Chondrocyte (in vitro differentiated cells): Measurements from ENCODE around the gene LAMP1. TPM values are rescaled to one million over a fixed set of nuclear protein-coding genes. Genes with fewer than 3 reads are reported as not detected.

Source experiments
- DNase-seq: peaks from one replicate; pipeline ENCODE4 v3.0.0; 2021; ENCODE audit warnings: mixed read lengths, low spot score
- H3K27ac Mint-ChIP-seq: one replicate; pipeline ENCODE4 v1.8.0; 2021; ENCODE audit warnings: mild to moderate bottlenecking, moderate library complexity, mixed read lengths; ENCODE audit not compliant: unreplicated experiment
- H3K27me3 Mint-ChIP-seq: 2 replicates; pipeline ENCODE4 v1.8.0; 2021; ENCODE audit warnings: low read depth, mixed read lengths
- H3K36me3 Mint-ChIP-seq: 2 replicates; pipeline ENCODE4 v1.8.0; 2021; ENCODE audit warnings: low read depth, mixed read lengths
- H3K4me1 Mint-ChIP-seq: 2 replicates; pipeline ENCODE4 v1.8.0; 2021; ENCODE audit warnings: low read depth, mild to moderate bottlenecking, mixed read lengths
- H3K4me3 Mint-ChIP-seq: one replicate; pipeline ENCODE4 v1.8.0; 2021; ENCODE audit warnings: mild to moderate bottlenecking, moderate library complexity, mixed read lengths; ENCODE audit not compliant: unreplicated experiment
- H3K9me3 Mint-ChIP-seq: 2 replicates; pipeline ENCODE4 v1.8.0; 2021; ENCODE audit warnings: low read depth, mixed read lengths
- total RNA-seq: library from RNA; stranded (reverse); gene quantifications from 3 replicates; pipeline ENCODE4 v1.2.1, GENCODE V29; 2021
- TF ChIP-seq, protein P1 (sequence below): fragments of 200-600 bp; sonication (generic); IDR thresholded peaks from 2 replicates; pipeline ENCODE4 v1.5.0; 2021; ENCODE audit warnings: antibody characterized with exemption, mild to moderate bottlenecking, moderate library complexity

LAMP1 gene
- total RNA-seq, 1 donor from 2014 or later, result 332 TPM

- no peak overlapping the region for H3K4me3 Mint-ChIP-seq
- peaks cover 18% of the 10 kb centered on the region for H3K27me3 Mint-ChIP-seq
- no peaks in the 10 kb centered on the region for H3K9me3 Mint-ChIP-seq
- peaks cover 19% of the 10 kb centered on the region for H3K4me1 Mint-ChIP-seq
- no peaks in the 10 kb centered on the region for H3K36me3 Mint-ChIP-seq
- no peak for DNase-seq
- peak overlapping the region; percentile 36 for H3K27ac Mint-ChIP-seq
- TF ChIP-seq, protein P1, sequence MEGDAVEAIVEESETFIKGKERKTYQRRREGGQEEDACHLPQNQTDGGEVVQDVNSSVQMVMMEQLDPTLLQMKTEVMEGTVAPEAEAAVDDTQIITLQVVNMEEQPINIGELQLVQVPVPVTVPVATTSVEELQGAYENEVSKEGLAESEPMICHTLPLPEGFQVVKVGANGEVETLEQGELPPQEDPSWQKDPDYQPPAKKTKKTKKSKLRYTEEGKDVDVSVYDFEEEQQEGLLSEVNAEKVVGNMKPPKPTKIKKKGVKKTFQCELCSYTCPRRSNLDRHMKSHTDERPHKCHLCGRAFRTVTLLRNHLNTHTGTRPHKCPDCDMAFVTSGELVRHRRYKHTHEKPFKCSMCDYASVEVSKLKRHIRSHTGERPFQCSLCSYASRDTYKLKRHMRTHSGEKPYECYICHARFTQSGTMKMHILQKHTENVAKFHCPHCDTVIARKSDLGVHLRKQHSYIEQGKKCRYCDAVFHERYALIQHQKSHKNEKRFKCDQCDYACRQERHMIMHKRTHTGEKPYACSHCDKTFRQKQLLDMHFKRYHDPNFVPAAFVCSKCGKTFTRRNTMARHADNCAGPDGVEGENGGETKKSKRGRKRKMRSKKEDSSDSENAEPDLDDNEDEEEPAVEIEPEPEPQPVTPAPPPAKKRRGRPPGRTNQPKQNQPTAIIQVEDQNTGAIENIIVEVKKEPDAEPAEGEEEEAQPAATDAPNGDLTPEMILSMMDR, result no peak
These were observed 5.9 kb upstream of the LAMP1 start for GRCh38 chr13:113291129-113291528.

DNA sequence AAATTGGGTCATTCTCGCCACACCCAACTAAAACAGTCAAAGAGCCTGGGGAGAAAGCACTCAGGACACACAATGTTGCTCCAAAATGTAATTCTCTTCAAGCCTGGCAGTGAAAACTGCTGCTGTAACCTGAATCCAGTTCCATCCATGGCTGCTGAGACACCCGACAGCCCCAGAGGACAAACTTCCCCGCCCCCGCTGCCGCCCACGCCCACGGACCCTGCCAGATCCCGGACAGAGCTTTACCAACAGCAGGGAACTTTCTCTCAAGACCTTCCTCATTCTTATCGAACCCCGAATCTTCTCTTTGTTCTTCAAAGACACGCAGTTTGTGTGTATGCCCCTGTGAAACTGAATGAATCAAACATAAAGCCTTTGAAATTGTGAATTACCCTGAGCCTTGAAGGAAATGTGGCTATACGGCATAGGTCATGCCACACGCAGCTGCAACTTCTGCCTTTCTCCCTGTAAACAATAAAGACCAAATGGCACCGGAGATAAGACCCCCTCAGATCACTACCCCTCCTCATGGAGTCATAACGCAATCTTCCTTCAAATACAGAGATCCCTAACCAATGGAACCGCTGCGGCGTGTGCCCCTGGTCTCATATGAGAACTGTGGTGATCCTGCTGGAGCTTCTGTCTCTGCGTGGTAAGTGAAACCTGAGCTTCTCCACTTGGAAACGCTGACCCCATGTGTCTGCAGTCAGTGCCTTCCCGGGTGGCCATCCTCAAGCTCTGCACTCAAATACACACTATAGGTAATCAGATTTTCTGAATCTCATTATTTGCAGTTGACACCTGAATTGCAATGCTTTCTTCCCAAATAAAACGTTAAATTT, 4.8 kb upstream of the LAMP1 start:
- DNase-seq, result no peak
- Mint-ChIP-seq H3K27ac (peak overlapping the region; percentile 77), H3K9me3 (no peaks in the 10 kb centered on the region)

DNA sequence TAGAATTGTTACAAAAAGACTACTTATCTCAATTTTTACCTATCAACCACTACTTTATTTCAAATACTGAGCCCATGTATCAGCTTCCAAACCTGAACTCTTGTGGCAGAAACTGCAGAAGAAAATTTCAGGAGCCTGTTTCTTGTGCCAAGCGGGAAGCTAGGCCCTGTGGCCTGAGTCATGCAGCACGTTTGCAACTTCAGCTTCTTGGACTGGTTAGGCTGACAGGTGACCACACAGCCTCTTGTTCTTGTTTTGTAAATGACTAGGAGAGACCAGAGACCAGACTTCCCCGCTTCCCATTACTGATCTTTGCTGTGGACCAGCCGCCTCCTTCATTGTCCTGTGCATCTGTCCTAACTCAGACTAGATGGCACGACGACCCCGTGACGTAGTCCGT, 3.4 kb upstream of the LAMP1 start:
- Mint-ChIP-seq H3K36me3 (peaks cover 6% of the 10 kb centered on the region), H3K27me3 (peaks cover 15% of the 10 kb centered on the region), H3K27ac (no peak overlapping the region), H3K4me1 (peaks cover 33% of the 10 kb centered on the region), H3K9me3 (no peaks in the 10 kb centered on the region), H3K4me3 (no peak overlapping the region)
- TF ChIP-seq, protein P1, result no peak
- DNase-seq, result no peak

More for the DNA sequence above, 4.8 kb upstream of the LAMP1 start:
- TF ChIP-seq, protein P1, result no peak
- Mint-ChIP-seq H3K27me3 (peaks cover 16% of the 10 kb centered on the region), H3K4me3 (peak overlapping the region; percentile 67), H3K4me1 (peaks cover 25% of the 10 kb centered on the region), H3K36me3 (peaks cover 3% of the 10 kb centered on the region)

GRCh38 chr13:113295776-113296175, 1.3 kb upstream of the LAMP1 start:
- Mint-ChIP-seq H3K36me3 (peaks cover 6% of the 10 kb centered on the region), H3K9me3 (no peaks in the 10 kb centered on the region), H3K27me3 (no peaks in the 10 kb centered on the region), H3K4me3 (peak overlapping the region; percentile 31), H3K4me1 (peaks cover 40% of the 10 kb centered on the region), H3K27ac (peak overlapping the region; percentile 2)
- no peak for DNase-seq
- TF ChIP-seq, protein P1, result no peak

DNA sequence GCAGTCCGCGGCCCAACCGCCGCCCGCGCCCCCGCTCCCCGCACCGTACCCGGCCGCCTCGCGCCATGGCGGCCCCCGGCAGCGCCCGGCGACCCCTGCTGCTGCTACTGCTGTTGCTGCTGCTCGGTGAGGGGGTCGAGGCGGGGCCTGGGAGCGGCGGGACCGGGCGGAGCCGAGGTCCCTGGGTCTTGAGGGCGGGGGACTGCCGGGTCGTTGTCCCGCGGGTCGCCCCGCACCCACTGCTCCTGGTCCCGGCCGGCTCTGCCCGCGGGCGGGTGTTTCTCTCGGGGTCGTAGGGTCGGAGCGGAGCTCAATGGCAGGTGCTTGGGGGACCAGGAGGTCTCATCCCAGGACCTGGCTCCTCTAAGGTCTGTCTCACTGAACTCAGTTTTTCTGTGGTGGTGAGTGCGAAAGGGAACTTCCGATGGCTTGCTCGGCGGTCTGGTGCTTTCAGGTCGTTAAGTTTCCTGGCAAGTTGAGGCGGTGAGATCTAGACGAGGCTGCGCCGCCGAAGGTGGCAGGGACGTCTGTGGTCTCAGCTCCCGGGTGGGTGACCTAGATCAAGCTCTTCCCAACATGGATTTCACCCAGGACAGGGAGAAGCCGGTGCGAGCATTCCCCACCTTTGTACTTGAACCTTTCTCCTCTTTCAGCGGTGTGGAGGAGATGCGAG, 467 bp downstream of the LAMP1 start:
- Mint-ChIP-seq H3K27ac (peak overlapping the region; percentile 98), H3K36me3 (peaks cover 6% of the 10 kb centered on the region), H3K4me1 (peaks cover 29% of the 10 kb centered on the region), H3K9me3 (no peaks in the 10 kb centered on the region), H3K27me3 (no peaks in the 10 kb centered on the region), H3K4me3 (peak overlapping the region; percentile 96)
- TF ChIP-seq, protein P1, result no peak
- no peak for DNase-seq
